NB4 (cell line): ENCODE data around the gene DNAH9.

Experiments
- DNase-seq: peaks from one replicate; pipeline ENCODE4 v3.0.0; 2010; ENCODE audit warnings: low read depth
- H3K4me3 ChIP-seq: one replicate; pipeline ENCODE4 v1.5.1; 2011; ENCODE audit warnings: mild to moderate bottlenecking, low read depth, low read length, moderate library complexity
- CTCF ChIP-seq: IDR thresholded peaks from one replicate; pipeline ENCODE4 v1.5.1; 2012; ENCODE audit warnings: low read depth, low read length
- MAX ChIP-seq: IDR thresholded peaks from 2 replicates; pipeline ENCODE4 v1.6.1; 2011; ENCODE audit warnings: low read depth, low read length
- MYC ChIP-seq: IDR thresholded peaks from 2 replicates; pipeline ENCODE4 v1.6.1; 2011; ENCODE audit warnings: low read depth, low read length
- POLR2A ChIP-seq: IDR thresholded peaks from 2 replicates; pipeline ENCODE4 v1.6.1; 2011; ENCODE audit warnings: mild to moderate bottlenecking; ENCODE audit not compliant: insufficient read length; ENCODE audit errors: extremely low read depth

Gene DNAH9

GRCh38 chr17:11921296-11921695 is 323.0 kb downstream of the DNAH9 start:
- no peak for TF ChIP-seq POLR2A
- TF ChIP-seq MAX = no peak
- no peak for TF ChIP-seq CTCF
- TF ChIP-seq MYC = no peak
- H3K4me3 ChIP-seq = no peak overlapping the region
- no peak for DNase-seq

GRCh38 chr17:11922638-11923037 is 324.4 kb downstream of the DNAH9 start:
- DNase-seq = no peak
- TF ChIP-seq CTCF = no peak
- TF ChIP-seq MYC = no peak
- no peak for TF ChIP-seq POLR2A
- TF ChIP-seq MAX = no peak

GRCh38 chr17:11924076-11924475 is 325.8 kb downstream of the DNAH9 start:
- no peak overlapping the region for H3K4me3 ChIP-seq
- no peak for TF ChIP-seq MAX
- TF ChIP-seq POLR2A = no peak
- no peak for TF ChIP-seq MYC
- TF ChIP-seq CTCF = no peak
- no peak for DNase-seq

More at GRCh38 chr17:11922638-11923037, 324.4 kb downstream of the DNAH9 start:
- H3K4me3 ChIP-seq = no peak overlapping the region

- H3K4me3 ChIP-seq = no peak overlapping the region
- TF ChIP-seq MAX (no peak), CTCF (no peak), POLR2A (no peak), MYC (no peak)
- no peak for DNase-seq
Observed at GRCh38 chr17:11925262-11926021, 327.2 kb downstream of the DNAH9 start.

- DNase-seq = no peak
- TF ChIP-seq MAX = no peak
- TF ChIP-seq MYC = no peak
- no peak for TF ChIP-seq POLR2A
- TF ChIP-seq CTCF = no peak
Observed at GRCh38 chr17:11928436-11928835, 330.2 kb downstream of the DNAH9 start.

More at GRCh38 chr17:11928436-11928835, 330.2 kb downstream of the DNAH9 start:
- no peak overlapping the region for H3K4me3 ChIP-seq
